NCI-H774 (cell line): Measurements from ENCODE around the gene BBS9.

ENCODE experiments used
- DNase-seq: peaks from one replicate; lab custom pipeline; 2025; lab: John Stamatoyannopoulos, UW

The BBS9 gene

GRCh38 chr7:33127085-33127484, 2.3 kb upstream of the BBS9 start:
- no peak for DNase-seq

GRCh38 chr7:33128631-33128989, 754 bp upstream of the BBS9 start:
- no peak for DNase-seq

- no peak for DNase-seq
Measured at GRCh38 chr7:33129806-33130153, 416 bp downstream of the BBS9 start.

GRCh38 chr7:33130184-33130583, 820 bp downstream of the BBS9 start:
- no peak for DNase-seq

- no peak for DNase-seq
Measured at GRCh38 chr7:33137103-33137502, 7.7 kb downstream of the BBS9 start.

GRCh38 chr7:33142585-33142984, 13.2 kb downstream of the BBS9 start:
- no peak for DNase-seq

- DNase-seq, result no peak
Measured at GRCh38 chr7:33143996-33144718, 14.8 kb downstream of the BBS9 start.

GRCh38 chr7:33145156-33145555, 15.8 kb downstream of the BBS9 start:
- DNase-seq, result no peak

- no peak for DNase-seq
Measured at GRCh38 chr7:33152087-33152486, 22.7 kb downstream of the BBS9 start.

GRCh38 chr7:33155811-33156210, 26.4 kb downstream of the BBS9 start:
- no peak for DNase-seq

- no peak for DNase-seq
Measured at GRCh38 chr7:33156441-33156840, 27.1 kb downstream of the BBS9 start.

- DNase-seq, result no peak
Measured at GRCh38 chr7:33157311-33157710, 27.9 kb downstream of the BBS9 start.

GRCh38 chr7:33157781-33158180, 28.4 kb downstream of the BBS9 start:
- DNase-seq, result no peak

- no peak for DNase-seq
Measured at GRCh38 chr7:33177876-33178275, 48.5 kb downstream of the BBS9 start.

- DNase-seq, result no peak
Measured at GRCh38 chr7:33179519-33179918, 50.2 kb downstream of the BBS9 start.

GRCh38 chr7:33183504-33183903, 54.1 kb downstream of the BBS9 start:
- no peak for DNase-seq

- no peak for DNase-seq
Measured at GRCh38 chr7:33184828-33185227, 55.5 kb downstream of the BBS9 start.

GRCh38 chr7:33185786-33186185, 56.4 kb downstream of the BBS9 start:
- DNase-seq, result peak; percentile 26

- no peak for DNase-seq
Measured at GRCh38 chr7:33186192-33186591, 56.8 kb downstream of the BBS9 start.

- no peak for DNase-seq
Measured at GRCh38 chr7:33190688-33191304, 61.4 kb downstream of the BBS9 start.

GRCh38 chr7:33191340-33191739, 62.0 kb downstream of the BBS9 start:
- no peak for DNase-seq

GRCh38 chr7:33192695-33193291, 63.4 kb downstream of the BBS9 start:
- no peak for DNase-seq

GRCh38 chr7:33193308-33193864, 64.0 kb downstream of the BBS9 start:
- no peak for DNase-seq
